Endothelial cell of umbilical vein (primary cell): Measurements from ENCODE around the gene TSPAN17. TPM values are rescaled to one million over a fixed set of nuclear protein-coding genes. Genes with fewer than 3 reads are reported as not detected.

ENCODE experiments used
- BruUV-seq: library from RNA; stranded (reverse); fragments of 400-500 nt; replicated peaks from 2 replicates; lab custom pipeline; 2021; lab: Mats Ljungman, UMichigan
- CTCF ChIA-PET: fragments of 300-600, 350-600 bp; sonication (Branson Sonifier 250); formaldehyde crosslinking; loops from one replicate; lab custom pipeline; 2021; ENCODE audit warnings: antibody characterized with exemption, inconsistent platforms; lab: Charles Lee
- POLR2A ChIA-PET: fragments of 300-600, 350-600 bp; sonication (Branson Sonifier 250); formaldehyde crosslinking; loops from one replicate; lab custom pipeline; 2021; ENCODE audit warnings: antibody characterized with exemption, inconsistent platforms; lab: Charles Lee
- DNase-seq: peaks from one replicate; pipeline ENCODE4 v3.0.0-alpha.2; 2011; ENCODE audit warnings: low read depth, low spot score
- FAIRE-seq: peaks from 2 replicates; lab custom pipeline; 2011; peaks lifted over from hg19 to GRCh38; lab: Jason Lieb, UNC
- H2AFZ ChIP-seq: 2 replicates; pipeline ENCODE4 v1.6.0; 2012; ENCODE audit warnings: low read depth, low read length, control low read depth, inconsistent platforms
- H3K27ac ChIP-seq: 2 replicates; pipeline ENCODE4 v1.5.1; 2011; ENCODE audit warnings: low read depth, mild to moderate bottlenecking, control low read depth, low read length, moderate library complexity; ENCODE audit not compliant: insufficient read depth
- H3K27me3 ChIP-seq, 2 experiments: 2 replicates each; pipeline versions ENCODE4 v1.6.0 to v1.6.1; 2011; ENCODE audit warnings: low read length in 2 of 2, mixed read lengths in 1 of 2; ENCODE audit not compliant: control insufficient read depth in 2 of 2, insufficient read depth in 2 of 2
- H3K36me3 ChIP-seq, 2 experiments: 2 replicates in 1 of 2; 3 replicates in 1 of 2; pipeline ENCODE4 v1.5.1; 2011; ENCODE audit warnings: low read length in 2 of 2, mild to moderate bottlenecking in 1 of 2, moderate library complexity in 1 of 2; ENCODE audit not compliant: control insufficient read depth in 2 of 2, insufficient read depth in 2 of 2; ENCODE audit errors: extremely low read depth in 1 of 2
- H3K4me1 ChIP-seq: 3 replicates; pipeline ENCODE4 v1.5.1; 2011; ENCODE audit warnings: mild to moderate bottlenecking, low read length; ENCODE audit not compliant: control insufficient read depth, insufficient read depth; ENCODE audit errors: extremely low read depth
- H3K4me2 ChIP-seq: 2 replicates; pipeline ENCODE4 v1.6.1; 2011; ENCODE audit warnings: low read length, control low read depth, mixed read lengths; ENCODE audit not compliant: insufficient read depth
- H3K4me3 ChIP-seq, 3 experiments: fragments of 200-600 bp in 1 of 3; sonication (generic), shearing (Covaris generic) in 1 of 3; replicated peaks in 1 of 3; 2 replicates each; pipeline ENCODE4 v1.5.1; 2011 to 2016; ENCODE audit warnings: control low read depth in 3 of 3, low read length in 3 of 3, mild to moderate bottlenecking in 2 of 3, inconsistent platforms in 1 of 3, low read depth in 1 of 3, moderate library complexity in 1 of 3; ENCODE audit not compliant: insufficient read depth in 1 of 3
- H3K79me2 ChIP-seq: 2 replicates; pipeline ENCODE4 v1.6.0; 2012; ENCODE audit warnings: low read length, inconsistent platforms; ENCODE audit not compliant: control insufficient read depth, insufficient read depth
- H3K9ac ChIP-seq: replicated peaks from 2 replicates; pipeline ENCODE3; 2011; ENCODE audit warnings: low read length, control low read depth; ENCODE audit not compliant: insufficient read depth; ENCODE audit errors: extremely low read depth
- H3K9me1 ChIP-seq: replicated peaks from 3 replicates; pipeline ENCODE4 v1.6.0; 2011; ENCODE audit warnings: mild to moderate bottlenecking, low read length; ENCODE audit not compliant: control insufficient read depth, insufficient read depth; ENCODE audit errors: extremely low read depth
- H3K9me3 ChIP-seq: replicated peaks from 2 replicates; pipeline ENCODE4 v1.5.1; 2012; ENCODE audit warnings: low read length, inconsistent platforms; ENCODE audit not compliant: control insufficient read depth, insufficient read depth
- H4K20me1 ChIP-seq: replicated peaks from 2 replicates; pipeline ENCODE3; 2011; ENCODE audit warnings: mild to moderate bottlenecking, low read length; ENCODE audit not compliant: control insufficient read depth, insufficient read depth; ENCODE audit errors: extremely low read depth
- EZH2 ChIP-seq: IDR thresholded peaks from 2 replicates; pipeline ENCODE4 v1.6.1; 2012; ENCODE audit warnings: borderline replicate concordance, low read depth, mild to moderate bottlenecking, moderate library complexity, low read length, inconsistent platforms; ENCODE audit not compliant: severe bottlenecking
- FOS ChIP-seq: IDR thresholded peaks from 2 replicates; pipeline ENCODE4 v1.6.1; 2011; ENCODE audit warnings: mild to moderate bottlenecking, low read length, moderate library complexity, borderline replicate concordance; ENCODE audit not compliant: insufficient read depth
- GATA2 ChIP-seq: IDR thresholded peaks from 2 replicates; pipeline ENCODE4 v1.7.0; 2011; ENCODE audit warnings: low read depth, mild to moderate bottlenecking, moderate library complexity, mixed read lengths, low read length; ENCODE audit not compliant: insufficient read length, insufficient read depth
- JUN ChIP-seq: IDR thresholded peaks from 2 replicates; pipeline ENCODE4 v1.6.1; 2011; ENCODE audit warnings: borderline replicate concordance, low read depth; ENCODE audit not compliant: insufficient read length, insufficient read depth
- MYC ChIP-seq: IDR thresholded peaks from one replicate; pipeline ENCODE4 v1.6.1; 2011; ENCODE audit warnings: mild to moderate bottlenecking, low read depth, low read length
- POLR2A ChIP-seq: IDR thresholded peaks from 2 replicates; pipeline ENCODE4 v1.6.1; 2012; ENCODE audit warnings: low read depth, mild to moderate bottlenecking, control low read depth, low read length
- POLR2AphosphoS5 ChIP-seq: IDR thresholded peaks from 2 replicates; pipeline ENCODE4 v1.6.1; 2012; ENCODE audit warnings: low read depth, mild to moderate bottlenecking, control low read depth, low read length, moderate library complexity; ENCODE audit not compliant: insufficient read depth
- dilution Hi-C: fragments of 300-500 bp; cut with MboI; formaldehyde crosslinking; loops from one replicate; pipeline ENCODE4 v1.15.0; 2019; ENCODE audit warnings: low sequenced_read_pairs; ENCODE audit not compliant: extremely low pct_ligation_motif_present
- intact Hi-C: fragments of 100-400 bp; cut with micrococcal nuclease; formaldehyde crosslinking; loops from one replicate; pipeline ENCODE4 v1.10.0; 2022
- polyA plus RNA-seq, 4 experiments: library from polyadenylated mRNA; depleted of rRNA in 3 of 4; stranded (reverse) in 3 of 4; unstranded in 1 of 4; fragments of >200 nt; gene quantifications; 2 replicates each; pipeline versions ENCODE4 v1.2.1 to v1.2.3, GENCODE V29; 2011 to 2012; ENCODE audit warnings: missing spikeins in 1 of 4
- total RNA-seq: library from RNA; stranded (reverse); gene quantifications from 2 replicates; pipeline ENCODE4 v1.2.3, GENCODE V29; 2021
- TF ChIP-seq, protein P1 (sequence below), 2 donors: IDR thresholded peaks; 1 replicate in 1 of 2; 2 replicates in 1 of 2; pipeline ENCODE4 v1.5.1; 2011; ENCODE audit warnings: low read length in 2 of 2, mild to moderate bottlenecking in 2 of 2, moderate library complexity in 2 of 2, control low read depth in 1 of 2, inconsistent platforms in 1 of 2, low read depth in 1 of 2; ENCODE audit not compliant: insufficient read depth in 1 of 2; ENCODE audit errors: extremely low read depth in 1 of 2
- TF ChIP-seq, protein P2 (sequence below): IDR thresholded peaks from 2 replicates; pipeline ENCODE4 v1.6.1; 2011; ENCODE audit not compliant: insufficient read depth, insufficient read length

TSPAN17 gene
- total and polyA plus RNA-seq, 2 donors (not counting 3 experiments of a cell fraction or from before 2014, with no cell fraction given), result 55.9 to 73.3 TPM

DNA sequence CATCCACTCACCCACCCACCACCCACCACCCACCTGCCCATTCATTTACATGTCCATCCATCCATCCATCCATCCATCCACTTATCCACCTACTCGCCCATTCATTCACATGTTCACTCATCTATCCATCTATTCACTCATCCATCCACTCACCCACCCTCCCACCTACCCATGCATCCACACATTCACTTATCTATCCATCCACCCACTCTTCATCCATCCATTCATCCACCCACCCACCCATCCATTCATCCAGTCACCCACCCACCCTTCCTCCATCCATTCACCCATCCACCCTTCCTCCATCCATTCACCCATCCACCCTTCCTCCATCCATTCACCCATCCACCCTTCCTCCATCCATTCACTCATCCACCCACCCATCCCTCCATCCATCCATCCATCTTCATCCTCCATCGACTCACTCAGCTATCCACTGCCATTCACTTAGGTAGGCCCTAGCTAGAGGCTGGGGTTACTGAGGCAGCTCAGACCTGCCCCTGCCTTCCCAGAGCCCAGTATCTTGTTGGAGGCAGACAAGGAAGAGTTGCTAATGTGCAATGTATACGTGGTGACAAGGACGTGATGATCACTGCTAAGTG is 12.7 kb downstream of the TSPAN17 start:
- Histone ChIP-seq H4K20me1 (no peaks in the 10 kb centered on the region), H3K9ac (no peak overlapping the region), H2AFZ (no peak overlapping the region), H3K79me2 (no peaks in the 10 kb centered on the region), H3K9me1 (no peaks in the 10 kb centered on the region), H3K27me3 (peaks cover 0 to 3% of the 10 kb centered on the region in 2 experiments), H3K4me1 (no peaks in the 10 kb centered on the region), H3K4me3 (no peak overlapping the region), H3K36me3 (peaks cover 0 to 11% of the 10 kb centered on the region in 2 experiments), H3K4me2 (no peak overlapping the region), H3K27ac (no peak overlapping the region), H3K9me3 (no peaks in the 10 kb centered on the region)
- intact Hi-C loops (loop anchor here (1.0 to 10.0 kb wide), 5 partner anchors 41 to 931 kb away; no protein-coding TSS in a partner anchor), dilution Hi-C loops (no loop called here)
- ChIA-PET CTCF (interaction anchor here (0.5 to 3.3 kb wide), 105 partner anchors 9 to 1332 kb away, joined by 3 to 113 read pairs (median 5); partner anchors contain the start of genes CLTB, EIF4E1B, FGFR4 and HK3), POLR2A (interaction anchor here (1.0 kb wide), 1 partner anchor 13 kb away, joined by 3 read pairs; the partner anchor contains the start of gene TSPAN17)
- no peak for FAIRE-seq
- no TSS peak for BruUV-seq
- no peak for TF ChIP-seq GATA2
- TF ChIP-seq, protein P1, sequence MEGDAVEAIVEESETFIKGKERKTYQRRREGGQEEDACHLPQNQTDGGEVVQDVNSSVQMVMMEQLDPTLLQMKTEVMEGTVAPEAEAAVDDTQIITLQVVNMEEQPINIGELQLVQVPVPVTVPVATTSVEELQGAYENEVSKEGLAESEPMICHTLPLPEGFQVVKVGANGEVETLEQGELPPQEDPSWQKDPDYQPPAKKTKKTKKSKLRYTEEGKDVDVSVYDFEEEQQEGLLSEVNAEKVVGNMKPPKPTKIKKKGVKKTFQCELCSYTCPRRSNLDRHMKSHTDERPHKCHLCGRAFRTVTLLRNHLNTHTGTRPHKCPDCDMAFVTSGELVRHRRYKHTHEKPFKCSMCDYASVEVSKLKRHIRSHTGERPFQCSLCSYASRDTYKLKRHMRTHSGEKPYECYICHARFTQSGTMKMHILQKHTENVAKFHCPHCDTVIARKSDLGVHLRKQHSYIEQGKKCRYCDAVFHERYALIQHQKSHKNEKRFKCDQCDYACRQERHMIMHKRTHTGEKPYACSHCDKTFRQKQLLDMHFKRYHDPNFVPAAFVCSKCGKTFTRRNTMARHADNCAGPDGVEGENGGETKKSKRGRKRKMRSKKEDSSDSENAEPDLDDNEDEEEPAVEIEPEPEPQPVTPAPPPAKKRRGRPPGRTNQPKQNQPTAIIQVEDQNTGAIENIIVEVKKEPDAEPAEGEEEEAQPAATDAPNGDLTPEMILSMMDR (IDR thresholded peaks at IDR 0.05; ENCODE audit: extremely low read depth in 1 of 2, insufficient read depth in 1 of 2, low read depth in 1 of 2, low read length in 2 of 2), result no peak
- no peak for TF ChIP-seq JUN
- TF ChIP-seq POLR2AphosphoS5, result no peak
- no peak for TF ChIP-seq FOS
- no peak for TF ChIP-seq MYC
- TF ChIP-seq, protein P2, sequence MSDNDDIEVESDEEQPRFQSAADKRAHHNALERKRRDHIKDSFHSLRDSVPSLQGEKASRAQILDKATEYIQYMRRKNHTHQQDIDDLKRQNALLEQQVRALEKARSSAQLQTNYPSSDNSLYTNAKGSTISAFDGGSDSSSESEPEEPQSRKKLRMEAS, result no peak
- TF ChIP-seq POLR2A, result no peak
- no peak for TF ChIP-seq EZH2
- no peak for DNase-seq
